K562 (cell line): ENCODE data around the gene MED31.

ENCODE experiments used
- GTF2A2 ChIP-seq: IDR thresholded peaks from 2 replicates; pipeline ENCODE4 v1.6.1; 2016; ENCODE audit warnings: mild to moderate bottlenecking, missing genetic modification characterization, missing compliant biosample characterization
- ZNF263 ChIP-seq: sonication (generic); formaldehyde crosslinking; IDR thresholded peaks from 2 replicates; pipeline ENCODE4 v1.8.0; 2022; ENCODE audit warnings: mild to moderate bottlenecking, missing genetic modification reagents, borderline replicate concordance
- TF ChIP-seq, protein P1 (sequence below): sonication (generic); formaldehyde crosslinking; IDR thresholded peaks from 2 replicates; pipeline ENCODE4 v1.8.0; 2022; ENCODE audit warnings: mild to moderate bottlenecking, low read depth, missing genetic modification reagents
- TF ChIP-seq, protein P2 (sequence below), 3 experiments: IDR thresholded peaks in 2 of 3; conservative IDR thresholded peaks in 1 of 3; 2 replicates each; pipeline ENCODE4 v1.5.1; 2011 to 2012; ENCODE audit warnings: low read length in 3 of 3, mild to moderate bottlenecking in 3 of 3, control low read depth in 2 of 3, improper control_type of control experiment in 1 of 3, inconsistent platforms in 1 of 3, low read depth in 1 of 3, mixed read lengths in 1 of 3, moderate library complexity in 1 of 3; ENCODE audit not compliant: insufficient read depth in 2 of 3

DNA sequence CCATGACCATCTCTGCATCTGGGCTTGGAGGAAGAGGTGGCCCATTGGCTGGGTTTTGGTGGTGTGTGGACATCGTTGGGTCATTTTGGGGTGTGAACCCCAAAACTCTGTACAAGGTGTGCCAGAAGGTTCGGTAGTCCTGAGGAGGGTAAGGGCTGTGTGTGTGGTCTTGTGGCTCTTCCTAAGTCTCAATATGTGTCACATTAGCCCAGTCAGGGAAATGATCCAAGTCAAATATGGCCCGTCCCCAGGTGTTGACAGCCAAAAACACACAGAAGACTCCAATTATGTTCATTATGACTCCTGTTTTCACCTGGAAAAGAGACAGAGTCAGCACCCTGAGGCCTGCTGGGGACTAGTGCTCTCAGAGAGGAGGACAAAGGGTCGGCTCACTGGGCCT, 34.6 kb upstream of the MED31 start:
- TF ChIP-seq ZNF263 (no peak), GTF2A2 (tag) (no peak)
- TF ChIP-seq, protein P1, sequence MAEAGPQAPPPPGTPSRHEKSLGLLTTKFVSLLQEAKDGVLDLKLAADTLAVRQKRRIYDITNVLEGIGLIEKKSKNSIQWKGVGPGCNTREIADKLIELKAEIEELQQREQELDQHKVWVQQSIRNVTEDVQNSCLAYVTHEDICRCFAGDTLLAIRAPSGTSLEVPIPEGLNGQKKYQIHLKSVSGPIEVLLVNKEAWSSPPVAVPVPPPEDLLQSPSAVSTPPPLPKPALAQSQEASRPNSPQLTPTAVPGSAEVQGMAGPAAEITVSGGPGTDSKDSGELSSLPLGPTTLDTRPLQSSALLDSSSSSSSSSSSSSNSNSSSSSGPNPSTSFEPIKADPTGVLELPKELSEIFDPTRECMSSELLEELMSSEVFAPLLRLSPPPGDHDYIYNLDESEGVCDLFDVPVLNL, result no peak
- TF ChIP-seq, protein P2, sequence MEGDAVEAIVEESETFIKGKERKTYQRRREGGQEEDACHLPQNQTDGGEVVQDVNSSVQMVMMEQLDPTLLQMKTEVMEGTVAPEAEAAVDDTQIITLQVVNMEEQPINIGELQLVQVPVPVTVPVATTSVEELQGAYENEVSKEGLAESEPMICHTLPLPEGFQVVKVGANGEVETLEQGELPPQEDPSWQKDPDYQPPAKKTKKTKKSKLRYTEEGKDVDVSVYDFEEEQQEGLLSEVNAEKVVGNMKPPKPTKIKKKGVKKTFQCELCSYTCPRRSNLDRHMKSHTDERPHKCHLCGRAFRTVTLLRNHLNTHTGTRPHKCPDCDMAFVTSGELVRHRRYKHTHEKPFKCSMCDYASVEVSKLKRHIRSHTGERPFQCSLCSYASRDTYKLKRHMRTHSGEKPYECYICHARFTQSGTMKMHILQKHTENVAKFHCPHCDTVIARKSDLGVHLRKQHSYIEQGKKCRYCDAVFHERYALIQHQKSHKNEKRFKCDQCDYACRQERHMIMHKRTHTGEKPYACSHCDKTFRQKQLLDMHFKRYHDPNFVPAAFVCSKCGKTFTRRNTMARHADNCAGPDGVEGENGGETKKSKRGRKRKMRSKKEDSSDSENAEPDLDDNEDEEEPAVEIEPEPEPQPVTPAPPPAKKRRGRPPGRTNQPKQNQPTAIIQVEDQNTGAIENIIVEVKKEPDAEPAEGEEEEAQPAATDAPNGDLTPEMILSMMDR (IDR thresholded peaks at IDR 0.05 in 2 of 3, conservative IDR thresholded peaks at IDR 0.05 in 1 of 3; ENCODE audit: insufficient read depth in 2 of 3, low read depth in 1 of 3, low read length in 3 of 3), result no peak
